ENCODE results near the gene TENM4. TPM values are rescaled to one million over a fixed set of nuclear protein-coding genes. Genes with fewer than 3 reads are reported as not detected.

TENM4 gene
- total RNA-seq, 2 experiments from 2014 or later: not detected

GRCh38 chr11:79165908-79166307 lies 274.9 kb downstream of the TENM4 start:
- POLR2A ChIA-PET: no interaction called here
- intact Hi-C loops (cut with micrococcal nuclease): no loop called here
- CTCF ChIA-PET: no interaction called here
- Mint-ChIP-seq H3K27me3 (peaks cover 4% of the 10 kb centered on the region), H3K9me3 (no peaks in the 10 kb centered on the region), H3K4me1 (ENCODE audit: low read depth) (no peaks in the 10 kb centered on the region), H3K27ac (no peak overlapping the region), H3K36me3 (no peaks in the 10 kb centered on the region), H3K4me3 (no peak overlapping the region)
- no peak for DNase-seq

GRCh38 chr11:79160791-79161403 lies 279.9 kb downstream of the TENM4 start:
- no peaks in the 10 kb centered on the region for H3K27me3 Mint-ChIP-seq
- intact Hi-C loops (cut with micrococcal nuclease): no loop called here
- no peaks in the 10 kb centered on the region for H3K9me3 Mint-ChIP-seq
- ChIA-PET POLR2A (no interaction called here), CTCF (no interaction called here)
- H3K4me1 Mint-ChIP-seq (ENCODE audit: low read depth): no peaks in the 10 kb centered on the region
- no peak overlapping the region for H3K4me3 Mint-ChIP-seq
- no peak overlapping the region for H3K27ac Mint-ChIP-seq
- H3K36me3 Mint-ChIP-seq: no peaks in the 10 kb centered on the region
- DNase-seq: no peak

GRCh38 chr11:79159657-79160450 lies 281.0 kb downstream of the TENM4 start:
- no peaks in the 10 kb centered on the region for H3K36me3 Mint-ChIP-seq
- CTCF ChIA-PET: interaction anchor here (1.2 kb wide), 1 partner anchor 514 kb away, joined by 3 read pairs; no protein-coding TSS in a partner anchor
- H3K4me3 Mint-ChIP-seq: no peak overlapping the region
- intact Hi-C loops (cut with micrococcal nuclease): no loop called here
- no peaks in the 10 kb centered on the region for H3K9me3 Mint-ChIP-seq
- POLR2A ChIA-PET: no interaction called here
- no peak overlapping the region for H3K27ac Mint-ChIP-seq
- no peak for DNase-seq
- no peaks in the 10 kb centered on the region for H3K27me3 Mint-ChIP-seq
- H3K4me1 Mint-ChIP-seq (ENCODE audit: low read depth): no peaks in the 10 kb centered on the region

GRCh38 chr11:79157738-79158137 lies 283.1 kb downstream of the TENM4 start:
- Mint-ChIP-seq H3K36me3 (no peaks in the 10 kb centered on the region), H3K27me3 (no peaks in the 10 kb centered on the region)

GRCh38 chr11:79156031-79156430 lies 284.8 kb downstream of the TENM4 start:
- DNase-seq: no peak
- H3K36me3 Mint-ChIP-seq: no peaks in the 10 kb centered on the region
- CTCF ChIA-PET: no interaction called here
- no peaks in the 10 kb centered on the region for H3K27me3 Mint-ChIP-seq
- peaks cover 4% of the 10 kb centered on the region for H3K9me3 Mint-ChIP-seq
- intact Hi-C loops (cut with micrococcal nuclease): no loop called here
- POLR2A ChIA-PET: no interaction called here
- no peaks in the 10 kb centered on the region for H3K4me1 Mint-ChIP-seq (ENCODE audit: low read depth)
- H3K4me3 Mint-ChIP-seq: no peak overlapping the region
- no peak overlapping the region for H3K27ac Mint-ChIP-seq

More at GRCh38 chr11:79157738-79158137, 283.1 kb downstream of the TENM4 start:
- H3K9me3 Mint-ChIP-seq: peaks cover 4% of the 10 kb centered on the region
- intact Hi-C loops (cut with micrococcal nuclease): no loop called here
- ChIA-PET POLR2A (no interaction called here), CTCF (no interaction called here)
- no peak for DNase-seq
- no peaks in the 10 kb centered on the region for H3K4me1 Mint-ChIP-seq (ENCODE audit: low read depth)
- H3K27ac Mint-ChIP-seq: no peak overlapping the region
- no peak overlapping the region for H3K4me3 Mint-ChIP-seq

- intact Hi-C loops (cut with micrococcal nuclease): no loop called here
- DNase-seq: no peak
- H3K27me3 Mint-ChIP-seq: no peaks in the 10 kb centered on the region
- no peak overlapping the region for H3K4me3 Mint-ChIP-seq
- POLR2A ChIA-PET: no interaction called here
- H3K27ac Mint-ChIP-seq: no peak overlapping the region
- peaks cover 4% of the 10 kb centered on the region for H3K9me3 Mint-ChIP-seq
- H3K36me3 Mint-ChIP-seq: no peaks in the 10 kb centered on the region
- no peaks in the 10 kb centered on the region for H3K4me1 Mint-ChIP-seq (ENCODE audit: low read depth)
- CTCF ChIA-PET: interaction anchor here (0.6 kb wide), 1 partner anchor 58 kb away, joined by 5 read pairs; no protein-coding TSS in a partner anchor
Observed at GRCh38 chr11:79155237-79155636, 285.6 kb downstream of the TENM4 start.

- H3K36me3 Mint-ChIP-seq: no peaks in the 10 kb centered on the region
- ChIA-PET POLR2A (no interaction called here), CTCF (no interaction called here)
- intact Hi-C loops (cut with micrococcal nuclease): no loop called here
- H3K27me3 Mint-ChIP-seq: no peaks in the 10 kb centered on the region
- no peak for DNase-seq
- H3K4me3 Mint-ChIP-seq: no peak overlapping the region
- no peaks in the 10 kb centered on the region for H3K4me1 Mint-ChIP-seq (ENCODE audit: low read depth)
- peaks cover 4% of the 10 kb centered on the region for H3K9me3 Mint-ChIP-seq
- no peak overlapping the region for H3K27ac Mint-ChIP-seq
Observed at GRCh38 chr11:79152511-79152910, 288.3 kb downstream of the TENM4 start.

- peaks cover 4% of the 10 kb centered on the region for H3K9me3 Mint-ChIP-seq
- no peak overlapping the region for H3K27ac Mint-ChIP-seq
- DNase-seq: no peak
- intact Hi-C loops (cut with micrococcal nuclease): no loop called here
- ChIA-PET POLR2A (no interaction called here), CTCF (no interaction called here)
- H3K36me3 Mint-ChIP-seq: no peaks in the 10 kb centered on the region
- no peaks in the 10 kb centered on the region for H3K4me1 Mint-ChIP-seq (ENCODE audit: low read depth)
- no peak overlapping the region for H3K4me3 Mint-ChIP-seq
- no peaks in the 10 kb centered on the region for H3K27me3 Mint-ChIP-seq
Observed at GRCh38 chr11:79151396-79151795, 289.4 kb downstream of the TENM4 start.

GRCh38 chr11:79150966-79151365 lies 289.9 kb downstream of the TENM4 start:
- DNase-seq: no peak
- ChIA-PET CTCF (no interaction called here), POLR2A (no interaction called here)
- Mint-ChIP-seq H3K9me3 (peaks cover 4% of the 10 kb centered on the region), H3K4me3 (no peak overlapping the region), H3K27ac (no peak overlapping the region), H3K4me1 (ENCODE audit: low read depth) (no peaks in the 10 kb centered on the region), H3K27me3 (no peaks in the 10 kb centered on the region), H3K36me3 (no peaks in the 10 kb centered on the region)
- intact Hi-C loops (cut with micrococcal nuclease): no loop called here

GRCh38 chr11:79150320-79150719 lies 290.5 kb downstream of the TENM4 start:
- intact Hi-C loops (cut with micrococcal nuclease): no loop called here
- peaks cover 4% of the 10 kb centered on the region for H3K9me3 Mint-ChIP-seq
- no peaks in the 10 kb centered on the region for H3K36me3 Mint-ChIP-seq
- no peak overlapping the region for H3K4me3 Mint-ChIP-seq
- CTCF ChIA-PET: no interaction called here
- no peak for DNase-seq
- H3K4me1 Mint-ChIP-seq (ENCODE audit: low read depth): no peaks in the 10 kb centered on the region
- no peaks in the 10 kb centered on the region for H3K27me3 Mint-ChIP-seq
- POLR2A ChIA-PET: no interaction called here
- no peak overlapping the region for H3K27ac Mint-ChIP-seq

- peaks cover 1% of the 10 kb centered on the region for H3K9me3 Mint-ChIP-seq
- H3K36me3 Mint-ChIP-seq: no peaks in the 10 kb centered on the region
- ChIA-PET CTCF (no interaction called here), POLR2A (no interaction called here)
- H3K4me1 Mint-ChIP-seq (ENCODE audit: low read depth): no peaks in the 10 kb centered on the region
- intact Hi-C loops (cut with micrococcal nuclease): no loop called here
- DNase-seq: no peak
- no peak overlapping the region for H3K4me3 Mint-ChIP-seq
- no peak overlapping the region for H3K27ac Mint-ChIP-seq
- H3K27me3 Mint-ChIP-seq: no peaks in the 10 kb centered on the region
Observed at GRCh38 chr11:79147731-79148130, 293.1 kb downstream of the TENM4 start.

- POLR2A ChIA-PET: no interaction called here
- CTCF ChIA-PET: no interaction called here
- intact Hi-C loops (cut with micrococcal nuclease): no loop called here
- H3K4me3 Mint-ChIP-seq: no peak overlapping the region
- H3K4me1 Mint-ChIP-seq (ENCODE audit: low read depth): no peaks in the 10 kb centered on the region
- H3K9me3 Mint-ChIP-seq: peaks cover 5% of the 10 kb centered on the region
- peaks cover 2% of the 10 kb centered on the region for H3K27me3 Mint-ChIP-seq
- H3K36me3 Mint-ChIP-seq: no peaks in the 10 kb centered on the region
- H3K27ac Mint-ChIP-seq: no peak overlapping the region
- no peak for DNase-seq
Observed at GRCh38 chr11:79147011-79147410, 293.8 kb downstream of the TENM4 start.

- H3K4me3 Mint-ChIP-seq: no peak overlapping the region
- POLR2A ChIA-PET: interaction anchor here (0.6 kb wide), 1 partner anchor 1972 kb away, joined by 3 read pairs; no protein-coding TSS in a partner anchor
- no peaks in the 10 kb centered on the region for H3K4me1 Mint-ChIP-seq (ENCODE audit: low read depth)
Observed at GRCh38 chr11:79139900-79140299, 300.9 kb downstream of the TENM4 start.

More at GRCh38 chr11:79139900-79140299, 300.9 kb downstream of the TENM4 start:
- peaks cover 2% of the 10 kb centered on the region for H3K27me3 Mint-ChIP-seq
- H3K36me3 Mint-ChIP-seq: no peaks in the 10 kb centered on the region
- peak; percentile 17 for DNase-seq
- H3K9me3 Mint-ChIP-seq: peaks cover 5% of the 10 kb centered on the region
- intact Hi-C loops (cut with micrococcal nuclease): no loop called here
- H3K27ac Mint-ChIP-seq: no peak overlapping the region
- CTCF ChIA-PET: no interaction called here
